NCI-H2081 treated with DMSO at 0.1 percent for 48 hours (cell line): Measurements from ENCODE around the gene RAI1.
A peak's percentile ranks its signal among the peaks of the same experiment; 100 is the strongest.
"Not testable (repeated sequence)": the region's sequence is repeated elsewhere in the genome, so short reads cannot be mapped to it uniquely, and the experiment has no call there.

Experiments
- DNase-seq: peaks from one replicate; lab custom pipeline; 2025; lab: John Stamatoyannopoulos, UW

The RAI1 gene

GRCh38 chr17:17682293-17682736, 1.1 kb downstream of the RAI1 start:
- no peak for DNase-seq

- no peak for DNase-seq
Observed at GRCh38 chr17:17682737-17683680, 1.8 kb downstream of the RAI1 start.

GRCh38 chr17:17683710-17684365, 2.6 kb downstream of the RAI1 start:
- DNase-seq: no peak

- DNase-seq: peak; percentile 36
Observed at GRCh38 chr17:17684906-17685774, 3.9 kb downstream of the RAI1 start.

DNA sequence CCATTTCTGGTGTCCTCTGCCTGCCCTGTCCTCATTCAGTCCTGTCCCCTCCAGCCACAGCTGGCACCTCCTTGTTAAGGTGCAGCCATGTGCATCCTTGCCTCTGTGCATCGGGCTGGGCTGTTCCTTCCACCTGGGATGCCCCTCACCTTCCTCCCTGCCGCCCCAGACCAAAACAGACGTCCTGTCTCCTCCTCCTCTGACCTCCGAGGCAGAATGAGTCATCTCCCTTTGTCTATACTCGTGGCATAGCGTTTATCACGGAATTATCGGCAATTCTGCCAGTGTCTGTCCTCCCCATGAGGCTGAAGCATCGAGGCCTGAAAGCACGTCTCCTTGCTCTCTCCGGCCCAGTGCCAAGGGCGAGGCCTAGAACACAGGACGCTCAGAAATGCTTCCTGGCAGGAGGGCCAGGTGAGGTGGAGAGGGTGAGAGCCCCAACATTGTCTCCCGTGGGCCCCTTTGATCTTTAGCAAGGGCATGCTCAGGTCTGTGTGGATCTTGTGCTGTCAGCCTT, 4.6 kb downstream of the RAI1 start:
- no peak for DNase-seq

- no peak for DNase-seq
Observed at GRCh38 chr17:17689312-17689711, 8.1 kb downstream of the RAI1 start.

DNA sequence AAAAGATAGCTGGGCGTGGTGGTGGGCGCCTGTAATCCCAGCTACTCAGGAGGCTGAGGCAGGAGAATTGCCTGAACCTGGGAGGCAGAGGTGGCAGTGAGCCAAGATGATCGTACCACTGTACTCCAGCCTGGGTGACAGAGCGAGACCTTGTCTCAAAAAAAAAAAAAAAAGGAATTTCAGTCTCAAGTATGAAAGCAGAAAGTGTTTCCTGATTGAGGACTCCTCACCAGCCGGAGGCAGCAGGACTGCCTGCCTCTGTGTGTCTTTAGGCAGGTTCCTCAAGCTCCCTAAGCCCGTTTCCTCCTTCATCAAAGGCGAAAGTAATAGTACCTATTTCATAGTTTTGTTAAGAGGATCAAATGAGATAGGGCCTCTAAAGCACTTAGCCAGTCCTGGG, 9.0 kb downstream of the RAI1 start:
- DNase-seq: not testable (repeated sequence)

DNA sequence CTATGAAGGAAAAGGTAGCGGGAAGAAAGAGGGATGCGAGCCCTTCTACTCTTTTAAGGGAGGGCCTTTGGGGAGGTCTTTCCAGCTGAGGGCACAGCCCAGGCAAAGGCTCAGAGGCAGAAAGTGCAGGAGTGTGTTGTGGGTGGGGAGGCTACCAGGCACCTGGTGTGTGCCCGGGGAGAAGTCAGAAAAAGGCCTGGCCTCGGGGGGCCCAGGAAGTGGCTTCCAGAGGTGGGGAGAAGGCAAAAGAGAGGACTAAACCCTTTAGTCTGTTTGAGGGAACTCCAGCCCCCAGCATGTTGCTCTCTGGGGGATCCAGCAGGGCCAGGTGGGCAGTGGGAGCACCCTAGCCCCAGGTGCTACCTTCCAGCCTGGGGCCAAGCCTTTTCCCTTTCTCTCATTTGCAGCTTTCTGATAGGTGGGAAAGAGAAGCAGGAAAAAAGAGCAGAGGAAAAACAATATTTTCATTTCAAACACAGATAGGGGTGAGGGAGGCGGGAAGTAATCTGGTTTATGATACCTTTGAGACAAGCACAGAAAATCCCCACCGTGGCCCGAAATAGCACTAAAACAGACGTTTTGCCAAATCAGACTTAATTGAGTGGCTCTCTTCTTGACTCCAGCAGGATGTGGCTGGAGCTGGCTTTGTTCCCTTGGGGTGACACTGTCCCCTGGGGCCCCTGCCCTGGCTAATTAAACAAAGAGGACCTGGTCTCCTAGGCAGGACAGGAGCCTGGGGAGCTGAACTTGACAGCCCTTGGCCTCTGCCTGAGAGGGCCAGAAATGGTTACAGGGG, 10.4 kb downstream of the RAI1 start:
- DNase-seq: no peak

DNA sequence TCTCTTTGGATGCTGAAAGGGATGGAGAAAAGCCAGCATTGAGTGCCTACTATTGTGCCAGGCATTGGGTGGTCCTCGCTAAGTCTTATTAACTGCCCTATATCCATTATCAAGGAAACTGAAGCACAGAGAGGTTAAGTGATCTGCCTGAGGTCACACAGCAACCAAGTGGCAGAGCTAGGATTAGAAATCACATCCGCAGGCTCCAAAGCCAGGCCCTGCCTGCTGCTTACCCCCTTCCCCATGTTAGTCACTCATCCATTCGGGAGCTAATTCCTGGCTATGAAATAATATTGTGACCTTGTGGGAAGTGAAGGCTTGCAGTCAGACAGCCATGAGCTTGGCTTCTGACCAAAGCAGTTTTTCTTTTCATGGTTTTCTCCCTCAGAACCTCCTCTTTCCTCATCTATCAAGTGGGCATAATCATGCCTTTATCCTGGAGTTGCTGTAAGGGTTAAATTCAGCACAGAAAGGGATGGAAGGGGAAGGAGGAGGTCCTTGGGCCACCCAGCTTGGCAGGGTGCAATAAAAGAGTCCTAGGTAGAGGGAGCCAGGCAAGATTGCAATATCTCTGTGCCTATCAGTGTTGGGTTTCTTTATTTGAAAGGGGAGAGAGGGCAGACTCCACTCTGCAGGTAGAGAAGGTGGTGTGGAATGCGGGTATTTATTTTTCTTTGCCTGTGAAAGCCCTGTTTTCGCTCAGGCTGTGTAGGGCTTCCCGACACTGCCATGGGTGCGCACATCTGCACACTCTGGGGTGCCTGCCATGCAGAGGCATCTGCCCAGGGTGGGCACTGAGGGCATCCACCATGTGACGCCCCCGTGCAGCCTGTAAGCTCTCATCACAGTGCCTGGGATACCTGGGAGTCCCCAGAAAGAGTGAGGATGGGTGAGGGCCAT, 11.3 kb downstream of the RAI1 start:
- no peak for DNase-seq

DNA sequence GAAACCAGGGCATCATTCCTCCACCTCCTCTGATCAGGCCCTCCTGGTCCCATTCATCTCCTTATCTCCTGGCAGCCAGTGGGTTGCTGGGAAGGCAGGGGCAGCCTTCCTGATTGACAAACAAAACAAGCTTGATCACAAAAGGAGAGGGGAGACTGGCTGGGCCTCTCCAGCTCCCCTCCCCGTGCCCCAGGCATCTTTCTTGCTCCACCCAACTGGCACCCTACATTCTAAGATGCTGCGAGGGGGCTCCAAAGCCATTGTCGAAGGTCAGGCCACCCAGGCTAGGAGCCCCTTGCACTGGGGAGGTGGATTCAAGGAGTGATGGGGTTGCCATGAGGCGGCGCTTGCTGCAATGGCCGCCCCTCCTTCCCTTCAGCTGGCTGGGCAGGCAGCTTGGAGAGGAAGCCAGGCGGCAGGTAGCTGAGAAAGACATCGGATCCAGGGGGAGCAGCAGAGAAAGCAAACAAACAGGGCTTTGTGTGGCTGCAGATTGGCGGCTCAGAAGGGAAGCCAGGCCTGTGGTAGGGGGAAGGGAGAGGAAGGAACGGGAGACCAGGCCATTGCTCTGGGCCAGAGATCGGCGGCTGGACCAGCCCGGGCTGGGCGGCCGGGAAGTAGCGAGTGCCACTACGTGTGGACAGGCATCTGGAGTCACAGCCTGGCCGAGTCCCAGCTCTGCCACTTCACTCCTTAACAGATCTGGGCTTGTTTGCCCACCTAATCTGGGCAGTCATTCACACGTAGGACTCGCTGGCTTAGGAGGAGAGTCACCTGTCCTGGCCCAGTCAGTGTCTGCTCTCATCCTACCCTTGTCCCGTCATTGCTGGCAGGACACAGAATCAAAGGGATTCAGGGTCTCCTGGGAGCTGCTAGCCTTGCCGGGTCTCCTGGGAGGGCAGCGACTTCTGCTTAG, 12.3 kb downstream of the RAI1 start:
- peak; percentile 23 for DNase-seq

GRCh38 chr17:17694169-17695081, 13.2 kb downstream of the RAI1 start:
- no peak for DNase-seq

DNA sequence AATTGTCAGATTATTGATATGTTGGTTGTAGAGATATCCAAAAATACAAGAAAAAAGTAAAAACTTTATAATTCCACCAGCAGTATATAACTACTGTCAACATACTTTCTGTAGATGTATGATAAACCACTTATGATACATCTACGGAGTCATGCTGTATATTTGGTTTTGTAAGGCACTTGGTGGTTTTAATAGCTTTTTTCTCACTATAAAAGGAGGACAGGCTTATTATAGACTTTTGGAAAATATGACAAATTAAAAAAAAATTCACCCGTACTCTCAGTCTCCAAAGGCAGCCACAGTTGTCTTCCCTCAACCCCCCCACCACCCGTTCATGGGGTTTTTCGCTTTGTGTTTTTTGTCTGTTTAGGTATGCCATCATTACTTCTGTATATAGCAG, 14.8 kb downstream of the RAI1 start:
- DNase-seq: no peak

DNA sequence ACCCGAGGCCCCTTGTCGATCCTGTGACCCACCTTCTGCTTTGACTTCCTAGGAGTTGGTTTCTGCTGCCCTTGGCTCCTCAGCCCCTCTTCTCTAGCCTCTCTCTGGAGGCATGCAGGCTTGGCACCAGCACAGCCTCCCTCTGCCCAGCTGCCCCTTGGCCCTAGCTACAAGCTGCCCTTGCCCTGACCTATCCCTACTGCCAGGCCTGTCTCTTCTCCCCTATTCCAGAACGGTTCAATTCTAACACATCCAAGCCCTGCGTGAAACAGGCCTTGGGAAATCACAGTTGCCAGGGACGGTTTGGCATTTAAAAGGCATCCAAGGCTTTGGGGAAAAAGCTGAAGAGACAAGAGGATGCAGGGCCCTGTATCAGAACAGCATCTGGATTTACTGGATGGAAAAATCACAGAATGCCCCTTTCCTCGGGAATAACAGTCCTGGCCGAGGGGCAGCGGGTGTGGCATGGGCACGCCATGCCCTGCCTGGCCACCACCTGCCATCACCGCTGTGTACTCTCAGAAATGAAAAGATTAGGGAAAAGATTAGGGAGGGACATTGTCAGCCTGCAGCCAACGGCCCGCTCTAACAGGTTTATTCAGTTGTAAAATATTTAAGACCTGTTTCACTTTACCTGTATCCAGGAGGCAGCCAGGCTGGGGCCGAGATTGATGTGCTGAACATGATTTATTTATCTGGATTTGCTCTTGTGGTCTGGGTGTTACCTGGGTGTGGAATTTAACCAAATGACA, 15.8 kb downstream of the RAI1 start:
- DNase-seq: no peak

GRCh38 chr17:17698371-17698770, 17.1 kb downstream of the RAI1 start:
- DNase-seq: no peak

- no peak for DNase-seq
Observed at GRCh38 chr17:17698869-17699351, 17.7 kb downstream of the RAI1 start.

DNA sequence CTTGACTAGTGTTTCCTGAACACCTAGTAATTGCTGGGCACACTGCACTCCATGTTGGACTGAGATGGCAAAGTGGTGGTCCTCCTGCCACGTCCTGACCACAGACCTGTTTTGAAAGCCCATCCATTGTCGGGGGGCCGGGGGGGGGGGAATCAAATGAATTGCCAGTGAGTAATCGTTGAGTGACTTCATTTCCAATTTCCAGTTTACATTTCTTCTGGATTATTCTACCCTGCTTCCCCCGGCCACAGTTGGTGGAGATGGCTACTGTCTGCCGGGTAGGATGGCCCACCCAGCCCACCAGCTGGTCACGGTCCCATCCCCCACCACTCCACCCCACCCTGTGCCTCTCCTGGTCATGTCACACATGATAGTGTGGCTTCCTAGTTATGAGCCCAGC, 18.2 kb downstream of the RAI1 start:
- no peak for DNase-seq
